Choroid plexus epithelial cell (primary cell): Measurements from ENCODE around the gene ASAP2.

Source experiments
- DNase-seq: peaks from one replicate; pipeline ENCODE4 v3.0.0-alpha.2; 2010; ENCODE audit warnings: low read depth
- H3K4me3 ChIP-seq: 2 replicates; pipeline ENCODE4 v1.5.1; 2011; ENCODE audit warnings: low read depth, mild to moderate bottlenecking, control low read depth, low read length, moderate library complexity
- TF ChIP-seq, protein P1 (sequence below): conservative IDR thresholded peaks from 2 replicates; pipeline ENCODE4 v1.5.1; 2011; ENCODE audit warnings: low read depth, mild to moderate bottlenecking, control low read depth, inconsistent platforms, low read length, moderate library complexity

The ASAP2 gene

GRCh38 chr2:9206991-9207640, 504 bp downstream of the ASAP2 start:
- peak overlapping the region; percentile 82 for H3K4me3 ChIP-seq
- TF ChIP-seq, protein P1, sequence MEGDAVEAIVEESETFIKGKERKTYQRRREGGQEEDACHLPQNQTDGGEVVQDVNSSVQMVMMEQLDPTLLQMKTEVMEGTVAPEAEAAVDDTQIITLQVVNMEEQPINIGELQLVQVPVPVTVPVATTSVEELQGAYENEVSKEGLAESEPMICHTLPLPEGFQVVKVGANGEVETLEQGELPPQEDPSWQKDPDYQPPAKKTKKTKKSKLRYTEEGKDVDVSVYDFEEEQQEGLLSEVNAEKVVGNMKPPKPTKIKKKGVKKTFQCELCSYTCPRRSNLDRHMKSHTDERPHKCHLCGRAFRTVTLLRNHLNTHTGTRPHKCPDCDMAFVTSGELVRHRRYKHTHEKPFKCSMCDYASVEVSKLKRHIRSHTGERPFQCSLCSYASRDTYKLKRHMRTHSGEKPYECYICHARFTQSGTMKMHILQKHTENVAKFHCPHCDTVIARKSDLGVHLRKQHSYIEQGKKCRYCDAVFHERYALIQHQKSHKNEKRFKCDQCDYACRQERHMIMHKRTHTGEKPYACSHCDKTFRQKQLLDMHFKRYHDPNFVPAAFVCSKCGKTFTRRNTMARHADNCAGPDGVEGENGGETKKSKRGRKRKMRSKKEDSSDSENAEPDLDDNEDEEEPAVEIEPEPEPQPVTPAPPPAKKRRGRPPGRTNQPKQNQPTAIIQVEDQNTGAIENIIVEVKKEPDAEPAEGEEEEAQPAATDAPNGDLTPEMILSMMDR, result no peak
- peak; percentile 35 for DNase-seq

GRCh38 chr2:9207641-9208311, 1.2 kb downstream of the ASAP2 start:
- TF ChIP-seq, protein P1, result no peak
- DNase-seq, result peak; percentile 40
- peak overlapping the region; percentile 82 for H3K4me3 ChIP-seq

DNA sequence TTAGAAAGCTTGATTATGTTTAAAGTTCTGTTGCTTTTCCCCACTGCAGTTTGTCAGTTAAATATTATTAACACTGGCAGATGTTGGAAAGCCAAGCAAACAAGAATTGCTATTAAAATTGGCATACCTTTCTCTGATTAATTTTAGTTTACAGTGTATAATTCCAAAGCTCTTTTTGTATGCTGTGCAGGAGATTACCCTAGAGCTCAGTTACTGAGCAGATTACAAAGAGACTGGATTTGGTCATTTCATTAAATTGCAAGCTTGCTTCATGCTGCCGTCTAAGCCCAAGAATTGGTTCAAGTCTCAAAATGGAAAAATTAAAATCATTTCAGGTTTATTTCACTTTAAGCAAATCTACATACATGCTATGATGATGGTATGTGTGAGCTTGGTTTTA, 2.3 kb downstream of the ASAP2 start:
- TF ChIP-seq, protein P1, result no peak
- peak overlapping the region; percentile 82 for H3K4me3 ChIP-seq
- no peak for DNase-seq

DNA sequence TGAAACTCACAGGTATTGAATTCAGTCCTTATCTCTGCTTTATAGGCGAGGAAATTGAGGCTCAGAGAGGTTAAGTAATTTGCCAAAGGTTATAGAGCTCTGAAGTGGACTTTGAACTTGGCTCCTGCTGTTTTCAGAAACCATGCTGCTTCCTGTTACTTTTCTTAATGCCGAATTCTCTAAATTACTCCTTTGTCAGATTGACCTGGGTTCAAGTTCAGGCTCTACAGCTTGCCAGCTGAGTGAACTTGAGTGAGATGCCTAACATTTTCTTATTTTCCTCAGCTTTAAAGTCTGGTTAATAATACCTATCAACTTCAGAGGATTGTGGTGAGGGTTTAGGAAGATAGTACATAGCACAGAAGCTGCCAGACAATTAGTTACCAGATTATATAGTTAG, 3.4 kb downstream of the ASAP2 start:
- no peak overlapping the region for H3K4me3 ChIP-seq
- TF ChIP-seq, protein P1, result no peak
- DNase-seq, result no peak

GRCh38 chr2:9211496-9211895, 4.9 kb downstream of the ASAP2 start:
- no peak for DNase-seq
- no peak overlapping the region for H3K4me3 ChIP-seq
- TF ChIP-seq, protein P1, result no peak

DNA sequence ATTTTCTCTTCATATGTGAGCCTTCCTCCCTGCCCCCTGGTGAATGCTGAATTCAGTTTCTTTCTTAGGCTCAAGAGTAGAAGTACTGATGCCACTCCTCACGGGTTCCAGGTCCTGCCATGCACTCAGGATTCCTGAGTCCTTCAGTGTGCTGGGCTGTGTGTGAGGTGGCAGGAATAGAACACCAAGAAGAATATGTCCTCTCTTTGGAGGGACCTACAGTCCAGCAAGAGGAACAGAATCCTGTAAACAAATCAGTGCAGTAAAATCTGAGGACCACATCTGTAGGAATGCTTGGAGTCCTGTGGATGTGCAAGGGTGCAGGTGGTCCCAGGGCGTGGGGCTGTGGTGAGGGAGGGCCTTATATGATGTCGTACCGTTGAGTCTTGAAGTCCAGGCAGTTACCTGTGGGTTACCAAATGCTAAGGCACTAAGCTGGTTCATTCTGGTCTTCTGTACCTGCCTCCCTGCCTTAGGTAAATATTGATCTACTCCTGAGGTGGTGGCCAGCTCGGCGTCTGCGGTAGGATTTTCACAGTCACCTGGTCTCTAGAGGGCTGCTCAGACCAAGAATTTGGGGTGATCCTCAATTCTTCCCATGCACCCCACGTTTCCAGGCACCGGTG, 5.5 kb downstream of the ASAP2 start:
- no peak overlapping the region for H3K4me3 ChIP-seq
- TF ChIP-seq, protein P1, result no peak
- no peak for DNase-seq
